Fibroblast of pulmonary artery (primary cell): Measurements from ENCODE around the gene FAM9A.

Experiments used
- DNase-seq: peaks from one replicate; pipeline ENCODE4 v3.0.0-alpha.2; 2010; ENCODE audit warnings: low read depth
- H3K4me3 ChIP-seq: replicated peaks from 2 replicates; pipeline ENCODE4 v1.5.1; 2011; ENCODE audit warnings: low read depth, mild to moderate bottlenecking, control low read depth, low read length, moderate library complexity
- CTCF ChIP-seq: IDR thresholded peaks from 2 replicates; pipeline ENCODE4 v1.5.1; 2011; ENCODE audit warnings: mild to moderate bottlenecking, control low read depth, low read length, inconsistent platforms; ENCODE audit errors: missing control alignments

The FAM9A gene

GRCh38 chrX:8801041-8801599 lies at the start of gene FAM9A:
Gene FAM9A, minus strand, starts transcription at chrX:8801383. Its CDS starts 1,212 bp downstream, at chrX:8800171.
- no peak within 1 kb of the TSS for H3K4me3 ChIP-seq
- TF ChIP-seq CTCF: no peak
- no peak for DNase-seq

- DNase-seq: no peak
- TF ChIP-seq CTCF: no peak
- no peak overlapping the region for H3K4me3 ChIP-seq
These were observed 49.3 kb upstream of the FAM9A start for GRCh38 chrX:8850478-8850877.

- H3K4me3 ChIP-seq: no peak overlapping the region
- peak; percentile 3 for TF ChIP-seq CTCF
- no peak for DNase-seq
These were observed 48.8 kb upstream of the FAM9A start for GRCh38 chrX:8849945-8850344.

- no peak for TF ChIP-seq CTCF
- no peak for DNase-seq
- no peak overlapping the region for H3K4me3 ChIP-seq
These were observed 48.3 kb upstream of the FAM9A start for GRCh38 chrX:8849458-8849857.

GRCh38 chrX:8848911-8849310 lies 47.7 kb upstream of the FAM9A start:
- H3K4me3 ChIP-seq: no peak overlapping the region
- peak; percentile 34 for DNase-seq

GRCh38 chrX:8848441-8848840 lies 47.3 kb upstream of the FAM9A start:
- no peak for TF ChIP-seq CTCF
- no peak for DNase-seq

More at GRCh38 chrX:8848911-8849310, 47.7 kb upstream of the FAM9A start:
- no peak for TF ChIP-seq CTCF

GRCh38 chrX:8847360-8847759 lies 46.2 kb upstream of the FAM9A start:
- no peak for TF ChIP-seq CTCF
- no peak overlapping the region for H3K4me3 ChIP-seq
- no peak for DNase-seq

More at GRCh38 chrX:8848441-8848840, 47.3 kb upstream of the FAM9A start:
- no peak overlapping the region for H3K4me3 ChIP-seq
